LNCAP (cell line): Measurements from ENCODE around the gene MED9.

ENCODE experiments used
- CTCF ChIP-seq: fragments of 450-650 bp; IDR thresholded peaks from 2 replicates; pipeline ENCODE4 v1.5.1; 2017; ENCODE audit warnings: mild to moderate bottlenecking

The MED9 gene

GRCh38 chr17:17509601-17510425 is 33.0 kb downstream of the MED9 start:
- no peak for TF ChIP-seq CTCF

GRCh38 chr17:17510456-17511292 is 33.9 kb downstream of the MED9 start:
- no peak for TF ChIP-seq CTCF

GRCh38 chr17:17511293-17511741 is 34.5 kb downstream of the MED9 start:
- no peak for TF ChIP-seq CTCF

- TF ChIP-seq CTCF: no peak
These were observed 35.4 kb downstream of the MED9 start for GRCh38 chr17:17511881-17512858.

GRCh38 chr17:17512866-17513265 is 36.1 kb downstream of the MED9 start:
- no peak for TF ChIP-seq CTCF

GRCh38 chr17:17513626-17514025 is 36.8 kb downstream of the MED9 start:
- TF ChIP-seq CTCF: no peak
